ENCODE measurements around the gene MANF.

The MANF gene

GRCh38 chr3:51380601-51381332 is 4.3 kb upstream of the MANF start:
- TF ChIP-seq REST (IDR thresholded peaks at IDR 0.05; ENCODE audit: insufficient read depth in 1 of 2, low read depth in 2 of 2, low read length in 2 of 2): no peak
- TF ChIP-seq FOXP2 (optimal IDR thresholded peaks at IDR 0.05; ENCODE audit: borderline replicate concordance, extremely low read depth, extremely low read length, insufficient read depth): no peak
- no peak for TF ChIP-seq TAF1 (IDR thresholded peaks at IDR 0.05; ENCODE audit: borderline replicate concordance, insufficient read depth, low read length)
- no peak for TF ChIP-seq POLR2AphosphoS5 (IDR thresholded peaks at IDR 0.05; ENCODE audit: low read depth, low read length)
- no peak for TF ChIP-seq SIN3A (IDR thresholded peaks at IDR 0.05; ENCODE audit: borderline replicate concordance, insufficient read depth, low read length)

GRCh38 chr3:51381333-51381705 is 3.8 kb upstream of the MANF start:
- no peak for TF ChIP-seq POLR2AphosphoS5 (IDR thresholded peaks at IDR 0.05; ENCODE audit: low read depth, low read length)
- no peak for TF ChIP-seq TAF1 (IDR thresholded peaks at IDR 0.05; ENCODE audit: borderline replicate concordance, insufficient read depth, low read length)
- no peak for TF ChIP-seq SIN3A (IDR thresholded peaks at IDR 0.05; ENCODE audit: borderline replicate concordance, insufficient read depth, low read length)
- TF ChIP-seq REST (IDR thresholded peaks at IDR 0.05; ENCODE audit: insufficient read depth in 1 of 2, low read depth in 2 of 2, low read length in 2 of 2): no peak
- no peak for TF ChIP-seq FOXP2 (optimal IDR thresholded peaks at IDR 0.05; ENCODE audit: borderline replicate concordance, extremely low read depth, extremely low read length, insufficient read depth)

- TF ChIP-seq SIN3A (IDR thresholded peaks at IDR 0.05; ENCODE audit: borderline replicate concordance, insufficient read depth, low read length) (no peak), TAF1 (IDR thresholded peaks at IDR 0.05; ENCODE audit: borderline replicate concordance, insufficient read depth, low read length) (no peak), FOXP2 (optimal IDR thresholded peaks at IDR 0.05; ENCODE audit: borderline replicate concordance, extremely low read depth, extremely low read length, insufficient read depth) (no peak), REST (IDR thresholded peaks at IDR 0.05; ENCODE audit: insufficient read depth in 1 of 2, low read depth in 2 of 2, low read length in 2 of 2) (no peak), POLR2AphosphoS5 (IDR thresholded peaks at IDR 0.05; ENCODE audit: low read depth, low read length) (0 out of 2 replicates have a peak, but pooled peaks have one; percentile 9)
Observed at GRCh38 chr3:51382076-51382745, 2.9 kb upstream of the MANF start.

GRCh38 chr3:51382947-51383578 is 2.0 kb upstream of the MANF start:
- no peak for TF ChIP-seq TAF1 (IDR thresholded peaks at IDR 0.05; ENCODE audit: borderline replicate concordance, insufficient read depth, low read length)
- TF ChIP-seq FOXP2 (optimal IDR thresholded peaks at IDR 0.05; ENCODE audit: borderline replicate concordance, extremely low read depth, extremely low read length, insufficient read depth): no peak
- TF ChIP-seq SIN3A (IDR thresholded peaks at IDR 0.05; ENCODE audit: borderline replicate concordance, insufficient read depth, low read length): no peak
- TF ChIP-seq POLR2AphosphoS5 (IDR thresholded peaks at IDR 0.05; ENCODE audit: low read depth, low read length): no peak
- no peak for TF ChIP-seq REST (IDR thresholded peaks at IDR 0.05; ENCODE audit: insufficient read depth in 1 of 2, low read depth in 2 of 2, low read length in 2 of 2)

Measured in PFSK-1 (cell line).